ENCODE measurements around the gene SMARCD1.

The SMARCD1 gene

DNA sequence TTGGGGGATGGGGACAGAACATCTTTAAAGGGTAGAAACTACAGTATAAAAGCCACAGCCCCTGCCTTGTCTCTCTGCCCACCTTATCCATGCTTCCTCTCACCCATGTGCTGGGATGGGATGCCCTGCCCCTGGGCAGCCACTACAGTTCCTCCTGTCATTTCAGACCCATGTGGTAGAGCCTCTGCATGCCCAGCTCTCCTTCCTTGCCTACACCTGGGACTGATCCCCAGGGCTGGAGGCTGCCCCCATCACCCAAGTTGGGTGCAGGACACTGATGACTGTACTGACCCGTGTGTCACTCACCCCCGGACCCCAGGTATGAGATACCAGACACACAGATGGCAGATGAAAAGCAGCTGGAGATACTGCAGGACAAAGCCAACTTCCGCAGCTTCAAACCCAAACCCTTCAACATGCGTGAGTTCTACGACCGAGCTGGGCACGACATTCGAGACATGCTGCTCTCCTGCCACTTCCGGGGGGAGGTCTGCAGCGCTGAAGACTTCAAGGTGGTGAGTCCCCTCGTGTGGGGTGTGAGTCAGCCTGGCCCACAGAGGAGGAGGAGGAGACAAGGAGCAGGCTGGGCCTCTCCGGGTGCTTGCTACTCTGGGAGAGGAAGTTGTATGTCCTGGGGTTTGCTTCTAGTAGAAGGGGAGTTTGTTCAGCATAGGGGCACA lies 25.6 kb upstream of the SMARCD1 start:
- TF ChIP-seq CTCF (IDR thresholded peaks at IDR 0.05; ENCODE audit: low read depth, low read length), result no peak
- Histone ChIP-seq H3K9me3 (no peaks in the 10 kb centered on the region), H3K27me3 (no peaks in the 10 kb centered on the region), H3K36me3 (peaks cover 48% of the 10 kb centered on the region), H3K4me1 (peaks cover 10% of the 10 kb centered on the region), H3K4me3 (ENCODE audit: low read depth, low read length) (no peak overlapping the region)
- DNase-seq, result no peak

DNA sequence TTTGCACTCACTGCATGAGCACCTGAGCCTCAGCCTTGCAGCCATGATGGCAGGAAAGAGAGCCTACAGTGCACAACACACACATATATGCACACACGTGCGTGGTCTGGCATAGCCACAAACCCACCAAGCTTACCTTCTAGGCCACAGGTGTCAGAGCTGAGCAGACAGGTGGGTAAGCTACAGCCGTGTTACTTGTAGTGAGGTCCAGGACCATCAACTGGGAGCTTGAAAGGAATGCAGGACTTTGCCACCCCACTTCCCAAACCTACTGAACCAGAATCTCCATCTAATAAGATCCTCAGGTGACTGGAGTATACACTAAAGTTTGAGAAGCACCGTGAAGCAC lies 25.0 kb upstream of the SMARCD1 start:
- Histone ChIP-seq H3K9me3 (no peaks in the 10 kb centered on the region), H3K27me3 (no peaks in the 10 kb centered on the region), H3K36me3 (peaks cover 51% of the 10 kb centered on the region), H3K4me3 (ENCODE audit: low read depth, low read length) (no peak overlapping the region), H3K4me1 (peaks cover 10% of the 10 kb centered on the region)
- no peak for DNase-seq
- no peak for TF ChIP-seq CTCF (IDR thresholded peaks at IDR 0.05; ENCODE audit: low read depth, low read length)

- DNase-seq, result no peak
- Histone ChIP-seq H3K4me1 (peaks cover 8% of the 10 kb centered on the region), H3K27me3 (no peaks in the 10 kb centered on the region), H3K36me3 (peaks cover 55% of the 10 kb centered on the region), H3K9me3 (no peaks in the 10 kb centered on the region), H3K4me3 (ENCODE audit: low read depth, low read length) (no peak overlapping the region)
- TF ChIP-seq CTCF (IDR thresholded peaks at IDR 0.05; ENCODE audit: low read depth, low read length), result no peak
Observed at GRCh38 chr12:50061171-50061570, 24.0 kb upstream of the SMARCD1 start.

- Histone ChIP-seq H3K9me3 (no peaks in the 10 kb centered on the region), H3K36me3 (peaks cover 55% of the 10 kb centered on the region), H3K27me3 (no peaks in the 10 kb centered on the region), H3K4me3 (ENCODE audit: low read depth, low read length) (no peak overlapping the region), H3K4me1 (no peaks in the 10 kb centered on the region)
- DNase-seq, result no peak
- TF ChIP-seq CTCF (IDR thresholded peaks at IDR 0.05; ENCODE audit: low read depth, low read length), result no peak
Observed at GRCh38 chr12:50061946-50062686, 23.0 kb upstream of the SMARCD1 start.

- peaks cover 58% of the 10 kb centered on the region for H3K36me3 ChIP-seq
- peak; percentile 35 for DNase-seq
- no peak overlapping the region for H3K4me3 ChIP-seq (ENCODE audit: low read depth, low read length)
- TF ChIP-seq CTCF (IDR thresholded peaks at IDR 0.05; ENCODE audit: low read depth, low read length), result no peak
- no peaks in the 10 kb centered on the region for H3K27me3 ChIP-seq
- H3K9me3 ChIP-seq, result no peaks in the 10 kb centered on the region
- no peaks in the 10 kb centered on the region for H3K4me1 ChIP-seq
Observed at GRCh38 chr12:50062728-50063460, 22.2 kb upstream of the SMARCD1 start.
